Endothelial cell of umbilical vein (primary cell): Measurements from ENCODE around the gene ALPL. TPM values are rescaled to one million over a fixed set of nuclear protein-coding genes. Genes with fewer than 3 reads are reported as not detected.

ENCODE experiments used
- BruUV-seq: library from RNA; stranded (reverse); fragments of 400-500 nt; replicated peaks from 2 replicates; lab custom pipeline; 2021; lab: Mats Ljungman, UMichigan
- CTCF ChIA-PET: fragments of 300-600, 350-600 bp; sonication (Branson Sonifier 250); formaldehyde crosslinking; loops from one replicate; lab custom pipeline; 2021; ENCODE audit warnings: antibody characterized with exemption, inconsistent platforms; lab: Charles Lee
- POLR2A ChIA-PET: fragments of 300-600, 350-600 bp; sonication (Branson Sonifier 250); formaldehyde crosslinking; loops from one replicate; lab custom pipeline; 2021; ENCODE audit warnings: antibody characterized with exemption, inconsistent platforms; lab: Charles Lee
- DNase-seq: peaks from one replicate; pipeline ENCODE4 v3.0.0-alpha.2; 2011; ENCODE audit warnings: low read depth, low spot score
- FAIRE-seq: peaks from 2 replicates; lab custom pipeline; 2011; peaks lifted over from hg19 to GRCh38; lab: Jason Lieb, UNC
- H2AFZ ChIP-seq: 2 replicates; pipeline ENCODE4 v1.6.0; 2012; ENCODE audit warnings: low read depth, low read length, control low read depth, inconsistent platforms
- H3K27ac ChIP-seq: 2 replicates; pipeline ENCODE4 v1.5.1; 2011; ENCODE audit warnings: low read depth, mild to moderate bottlenecking, control low read depth, low read length, moderate library complexity; ENCODE audit not compliant: insufficient read depth
- H3K27me3 ChIP-seq, 2 experiments: 2 replicates each; pipeline versions ENCODE4 v1.6.0 to v1.6.1; 2011; ENCODE audit warnings: low read length in 2 of 2, mixed read lengths in 1 of 2; ENCODE audit not compliant: control insufficient read depth in 2 of 2, insufficient read depth in 2 of 2
- H3K36me3 ChIP-seq, 2 experiments: 2 replicates in 1 of 2; 3 replicates in 1 of 2; pipeline ENCODE4 v1.5.1; 2011; ENCODE audit warnings: low read length in 2 of 2, mild to moderate bottlenecking in 1 of 2, moderate library complexity in 1 of 2; ENCODE audit not compliant: control insufficient read depth in 2 of 2, insufficient read depth in 2 of 2; ENCODE audit errors: extremely low read depth in 1 of 2
- H3K4me1 ChIP-seq: 3 replicates; pipeline ENCODE4 v1.5.1; 2011; ENCODE audit warnings: mild to moderate bottlenecking, low read length; ENCODE audit not compliant: control insufficient read depth, insufficient read depth; ENCODE audit errors: extremely low read depth
- H3K4me2 ChIP-seq: 2 replicates; pipeline ENCODE4 v1.6.1; 2011; ENCODE audit warnings: low read length, control low read depth, mixed read lengths; ENCODE audit not compliant: insufficient read depth
- H3K4me3 ChIP-seq, 3 experiments: fragments of 200-600 bp in 1 of 3; sonication (generic), shearing (Covaris generic) in 1 of 3; replicated peaks in 1 of 3; 2 replicates each; pipeline ENCODE4 v1.5.1; 2011 to 2016; ENCODE audit warnings: control low read depth in 3 of 3, low read length in 3 of 3, mild to moderate bottlenecking in 2 of 3, inconsistent platforms in 1 of 3, low read depth in 1 of 3, moderate library complexity in 1 of 3; ENCODE audit not compliant: insufficient read depth in 1 of 3
- H3K79me2 ChIP-seq: 2 replicates; pipeline ENCODE4 v1.6.0; 2012; ENCODE audit warnings: low read length, inconsistent platforms; ENCODE audit not compliant: control insufficient read depth, insufficient read depth
- H3K9ac ChIP-seq: replicated peaks from 2 replicates; pipeline ENCODE3; 2011; ENCODE audit warnings: low read length, control low read depth; ENCODE audit not compliant: insufficient read depth; ENCODE audit errors: extremely low read depth
- H3K9me1 ChIP-seq: replicated peaks from 3 replicates; pipeline ENCODE4 v1.6.0; 2011; ENCODE audit warnings: mild to moderate bottlenecking, low read length; ENCODE audit not compliant: control insufficient read depth, insufficient read depth; ENCODE audit errors: extremely low read depth
- H3K9me3 ChIP-seq: replicated peaks from 2 replicates; pipeline ENCODE4 v1.5.1; 2012; ENCODE audit warnings: low read length, inconsistent platforms; ENCODE audit not compliant: control insufficient read depth, insufficient read depth
- H4K20me1 ChIP-seq: replicated peaks from 2 replicates; pipeline ENCODE3; 2011; ENCODE audit warnings: mild to moderate bottlenecking, low read length; ENCODE audit not compliant: control insufficient read depth, insufficient read depth; ENCODE audit errors: extremely low read depth
- CTCF ChIP-seq, 2 donors: IDR thresholded peaks; 1 replicate in 1 of 2; 2 replicates in 1 of 2; pipeline ENCODE4 v1.5.1; 2011; ENCODE audit warnings: low read length in 2 of 2, mild to moderate bottlenecking in 2 of 2, moderate library complexity in 2 of 2, control low read depth in 1 of 2, inconsistent platforms in 1 of 2, low read depth in 1 of 2; ENCODE audit not compliant: insufficient read depth in 1 of 2; ENCODE audit errors: extremely low read depth in 1 of 2
- EZH2 ChIP-seq: IDR thresholded peaks from 2 replicates; pipeline ENCODE4 v1.6.1; 2012; ENCODE audit warnings: borderline replicate concordance, low read depth, mild to moderate bottlenecking, moderate library complexity, low read length, inconsistent platforms; ENCODE audit not compliant: severe bottlenecking
- FOS ChIP-seq: IDR thresholded peaks from 2 replicates; pipeline ENCODE4 v1.6.1; 2011; ENCODE audit warnings: mild to moderate bottlenecking, low read length, moderate library complexity, borderline replicate concordance; ENCODE audit not compliant: insufficient read depth
- GATA2 ChIP-seq: IDR thresholded peaks from 2 replicates; pipeline ENCODE4 v1.7.0; 2011; ENCODE audit warnings: low read depth, mild to moderate bottlenecking, moderate library complexity, mixed read lengths, low read length; ENCODE audit not compliant: insufficient read length, insufficient read depth
- JUN ChIP-seq: IDR thresholded peaks from 2 replicates; pipeline ENCODE4 v1.6.1; 2011; ENCODE audit warnings: borderline replicate concordance, low read depth; ENCODE audit not compliant: insufficient read length, insufficient read depth
- MAX ChIP-seq: IDR thresholded peaks from 2 replicates; pipeline ENCODE4 v1.6.1; 2011; ENCODE audit not compliant: insufficient read depth, insufficient read length
- MYC ChIP-seq: IDR thresholded peaks from one replicate; pipeline ENCODE4 v1.6.1; 2011; ENCODE audit warnings: mild to moderate bottlenecking, low read depth, low read length
- POLR2AphosphoS5 ChIP-seq: IDR thresholded peaks from 2 replicates; pipeline ENCODE4 v1.6.1; 2012; ENCODE audit warnings: low read depth, mild to moderate bottlenecking, control low read depth, low read length, moderate library complexity; ENCODE audit not compliant: insufficient read depth
- dilution Hi-C: fragments of 300-500 bp; cut with MboI; formaldehyde crosslinking; loops from one replicate; pipeline ENCODE4 v1.15.0; 2019; ENCODE audit warnings: low sequenced_read_pairs; ENCODE audit not compliant: extremely low pct_ligation_motif_present
- intact Hi-C: fragments of 100-400 bp; cut with micrococcal nuclease; formaldehyde crosslinking; loops from one replicate; pipeline ENCODE4 v1.10.0; 2022
- polyA plus RNA-seq, 4 experiments: library from polyadenylated mRNA; depleted of rRNA in 3 of 4; stranded (reverse) in 3 of 4; unstranded in 1 of 4; fragments of >200 nt; gene quantifications; 2 replicates each; pipeline versions ENCODE4 v1.2.1 to v1.2.3, GENCODE V29; 2011 to 2012; ENCODE audit warnings: missing spikeins in 1 of 4
- total RNA-seq: library from RNA; stranded (reverse); gene quantifications from 2 replicates; pipeline ENCODE4 v1.2.3, GENCODE V29; 2021

The ALPL gene
- total and polyA plus RNA-seq, 2 donors (not counting 3 experiments of a cell fraction or from before 2014, with no cell fraction given): 0.38 to 0.92 TPM

GRCh38 chr1:21618059-21618458 lies 108.8 kb downstream of the ALPL start:
- no peak overlapping the region for H2AFZ ChIP-seq
- H3K9me1 ChIP-seq: no peaks in the 10 kb centered on the region
- POLR2A ChIA-PET: no interaction called here
- H3K4me3 ChIP-seq: no peak overlapping the region
- no peak overlapping the region for H3K9ac ChIP-seq
- H3K79me2 ChIP-seq: no peaks in the 10 kb centered on the region
- H3K4me1 ChIP-seq: no peaks in the 10 kb centered on the region
- H4K20me1 ChIP-seq: no peaks in the 10 kb centered on the region
- H3K4me2 ChIP-seq: no peak overlapping the region
- no peaks in the 10 kb centered on the region for H3K9me3 ChIP-seq
- no peaks in the 10 kb centered on the region for H3K36me3 ChIP-seq
- DNase-seq (no peak), FAIRE-seq (no peak)
- TF ChIP-seq JUN: no peak
- no peak for TF ChIP-seq FOS
- no peak for TF ChIP-seq EZH2
- no peak for TF ChIP-seq GATA2
- no peak for TF ChIP-seq MAX
- TF ChIP-seq CTCF (IDR thresholded peaks at IDR 0.05; ENCODE audit: extremely low read depth in 1 of 2, insufficient read depth in 1 of 2, low read depth in 1 of 2, low read length in 2 of 2): no peak
- no peak for TF ChIP-seq MYC
- no peak for TF ChIP-seq POLR2AphosphoS5
- BruUV-seq: no TSS peak
- dilution Hi-C loops: no loop called here
- H3K27ac ChIP-seq: no peak overlapping the region
- H3K27me3 ChIP-seq: peaks cover 3 to 19% of the 10 kb centered on the region in 2 experiments
- intact Hi-C loops: no loop called here
- CTCF ChIA-PET: no interaction called here
